K562 (cell line): ENCODE data around the gene CCR6. TPM values are rescaled to one million over a fixed set of nuclear protein-coding genes. Genes with fewer than 3 reads are reported as not detected.

Source experiments
- ATAC-seq: fragments of 200-7000 bp; cut with Tn5 transposase; 3 replicates; pipeline ENCODE4 v1.9.1; 2020; ENCODE audit warnings: moderate library complexity
- BruUV-seq: library from RNA; stranded (reverse); fragments of 400-500 nt; replicated peaks from 2 replicates; lab custom pipeline; 2021; lab: Mats Ljungman, UMichigan
- CTCF ChIA-PET: fragments of 300-600 bp; formaldehyde crosslinking; extraction: SDS; loops from one replicate; lab custom pipeline; 2021; ENCODE audit warnings: low intra/inter-chr PET ratio; lab: Yijun Ruan, JAX
- POLR2A ChIA-PET: fragments of 300-600, 350-650 bp; sonication (Branson Sonifier 250); formaldehyde crosslinking; extraction: SDS; loops from one replicate; lab custom pipeline; 2021; ENCODE audit warnings: antibody characterized with exemption, inconsistent platforms; lab: Yijun Ruan, JAX
- DNase-seq, 4 experiments: peaks; one replicate each; pipeline versions ENCODE4 v3.0.0 to v3.0.0-alpha.2; 2011 to 2018; ENCODE audit warnings: low spot score in 3 of 4, mixed read lengths in 3 of 4; ENCODE audit errors: extremely low read depth in 1 of 4
- FAIRE-seq: peaks from 2 replicates; lab custom pipeline; 2011; peaks lifted over from hg19 to GRCh38; lab: Jason Lieb, UNC
- H2AFZ ChIP-seq: 2 replicates; pipeline ENCODE4 v1.6.0; 2011; ENCODE audit warnings: low read depth, low read length, control low read depth, inconsistent platforms
- H3K27ac ChIP-seq: fragments of 200-600 bp; 3 replicates; pipeline ENCODE4 v1.8.0; 2011; ENCODE audit warnings: low read depth, mild to moderate bottlenecking, control low read depth, inconsistent platforms, low read length, moderate library complexity, mixed read lengths; ENCODE audit errors: extremely low read depth
- H3K27me3 ChIP-seq, 2 experiments: fragments of 300-600 bp in 1 of 2; 2 replicates in 1 of 2; 3 replicates in 1 of 2; pipeline versions ENCODE4 v1.6.0 to v1.8.0; 2011; ENCODE audit warnings: inconsistent platforms in 2 of 2, low read length in 2 of 2, mild to moderate bottlenecking in 1 of 2, mixed read lengths in 1 of 2, moderate library complexity in 1 of 2; ENCODE audit not compliant: control insufficient read depth in 2 of 2, insufficient read depth in 2 of 2
- H3K36me3 ChIP-seq: fragments of 300-600 bp; 3 replicates; pipeline ENCODE4 v1.8.0; 2011; ENCODE audit warnings: mild to moderate bottlenecking, low read length, inconsistent platforms; ENCODE audit not compliant: control insufficient read depth, insufficient read depth
- H3K4me1 ChIP-seq, 2 experiments: fragments of 200-600 bp in 1 of 2; replicated peaks in 1 of 2; 2 replicates in 1 of 2; 3 replicates in 1 of 2; pipeline versions ENCODE4 v1.5.1 to v1.8.0; 2011; ENCODE audit warnings: inconsistent platforms in 2 of 2, low read length in 2 of 2, mild to moderate bottlenecking in 1 of 2, mixed read lengths in 1 of 2, moderate library complexity in 1 of 2; ENCODE audit not compliant: control insufficient read depth in 2 of 2, insufficient read depth in 2 of 2
- H3K4me2 ChIP-seq: 2 replicates; pipeline ENCODE4 v1.6.1; 2011; ENCODE audit warnings: low read length, control low read depth, inconsistent platforms, mixed read lengths; ENCODE audit not compliant: insufficient read depth
- H3K4me3 ChIP-seq: fragments of 200-600 bp; sonication (generic), shearing (Covaris generic); 2 replicates; pipeline ENCODE4 v1.5.1; 2016; ENCODE audit warnings: control low read depth, inconsistent platforms
- H3K79me2 ChIP-seq: fragments of 200-600 bp; 3 replicates; pipeline ENCODE4 v1.8.0; 2011; ENCODE audit warnings: low read length, inconsistent platforms; ENCODE audit not compliant: control insufficient read depth, insufficient read depth
- H3K9ac ChIP-seq, 2 experiments: 2 replicates each; pipeline versions ENCODE4 v1.6.0 to v1.6.1; 2011; ENCODE audit warnings: low read depth in 2 of 2, low read length in 2 of 2, control low read depth in 1 of 2, inconsistent platforms in 1 of 2, mild to moderate bottlenecking in 1 of 2, mixed read lengths in 1 of 2; ENCODE audit not compliant: insufficient read depth in 1 of 2
- H3K9me1 ChIP-seq: one replicate; pipeline ENCODE4 v1.6.0; 2011; ENCODE audit warnings: inconsistent platforms, mild to moderate bottlenecking, low read length, moderate library complexity; ENCODE audit not compliant: control insufficient read depth, insufficient read depth
- H3K9me3 ChIP-seq: replicated peaks from 2 replicates; pipeline ENCODE4 v1.5.1; 2011; ENCODE audit warnings: low read depth, low read length, inconsistent platforms; ENCODE audit not compliant: control insufficient read depth, insufficient read depth
- H4K20me1 ChIP-seq: replicated peaks from 2 replicates; pipeline ENCODE4 v1.6.1; 2011; ENCODE audit warnings: low read length, inconsistent platforms, mixed read lengths; ENCODE audit not compliant: control insufficient read depth, insufficient read depth
- C11orf30 ChIP-seq: fragments of 450-650 bp; IDR thresholded peaks from 2 replicates; pipeline ENCODE4 v1.6.1; 2016; ENCODE audit warnings: low read depth, mild to moderate bottlenecking
- JUN ChIP-seq, 2 experiments: sonication (generic) in 1 of 2; formaldehyde crosslinking in 1 of 2; IDR thresholded peaks; 2 replicates each; pipeline versions ENCODE4 v1.6.1 to v1.8.0; 2012 to 2022; ENCODE audit warnings: borderline replicate concordance in 2 of 2, mild to moderate bottlenecking in 2 of 2, improper control_type of control experiment in 1 of 2, low read depth in 1 of 2, low read length in 1 of 2, missing genetic modification reagents in 1 of 2
- SPI1 ChIP-seq: IDR thresholded peaks from 2 replicates; pipeline ENCODE4 v1.6.1; 2011; ENCODE audit warnings: low read depth, low read length, control low read depth, borderline replicate concordance
- WHSC1 ChIP-seq: IDR thresholded peaks from one replicate; pipeline ENCODE4 v1.6.1; 2012; ENCODE audit warnings: low read length, control low read depth, inconsistent platforms
- WGBS: fragments of 100-300 bp; shearing (Covaris generic); methylation state at CpG from one replicate; pipeline ENCODE4 v1.1.6; 2016; ENCODE audit warnings: low coverage, mixed read lengths; ENCODE audit not compliant: insufficient coverage; ENCODE audit errors: missing lambda C conversion rate; 5-methylcytosine and 5-hydroxymethylcytosine counted together
- in situ Hi-C: fragments of 300-500 bp; cut with MboI; formaldehyde crosslinking; loops from 4 replicates; pipeline ENCODE4 v1.15.0; 2018; ENCODE audit warnings: inconsistent platforms, mixed read lengths
- intact Hi-C: fragments of 100-400 bp; cut with micrococcal nuclease; formaldehyde crosslinking; loops from 2 replicates; pipeline ENCODE4 v1.14.2; 2022
- polyA plus RNA-seq, 8 experiments: library from polyadenylated mRNA; depleted of rRNA in 4 of 8; stranded (reverse) in 5 of 8; unstranded in 3 of 8; fragments of >200 nt; fragmentation: Nextera tagmentation in 2 of 8; fragmentation: Illumina TruSeq in 1 of 8; extraction: Ambion mirVana in 2 of 8; extraction: Trizol in 1 of 8; gene quantifications; 2 replicates each; pipeline versions ENCODE4 v1.2.1 to v1.2.3, GENCODE V29; 2011 to 2014; ENCODE audit warnings: inconsistent platforms in 1 of 8, missing spikeins in 1 of 8
- total RNA-seq, 7 experiments: library from RNA; depleted of rRNA in 6 of 7; stranded (reverse); fragments of >200 nt in 6 of 7; fragmentation: Illumina TruSeq in 2 of 7; extraction: Trizol in 2 of 7; gene quantifications; 2 replicates each; pipeline versions ENCODE4 v1.2.1 to v1.2.3, GENCODE V29; 2011 to 2021; ENCODE audit warnings: low replicate concordance in 1 of 7

CCR6 gene
- total and polyA plus RNA-seq, 9 of the 15 experiments (the other 6 are each of a cell fraction or from before 2014, with no cell fraction given), result not detected

GRCh38 chr6:167116109-167116837 is 6.6 kb upstream of the CCR6 start:
- H3K9me1 ChIP-seq, result no peaks in the 10 kb centered on the region
- intact Hi-C loops, result no loop called here
- H3K4me1 ChIP-seq, result no peaks in the 10 kb centered on the region
- 3% methylated on average over 24 of the region's 25 CpGs for WGBS
- H4K20me1 ChIP-seq, result no peaks in the 10 kb centered on the region; the same call in 1 of the 2 replicates
- peaks cover 2% of the 10 kb centered on the region; the same call in 1 of the 2 replicates for H3K9me3 ChIP-seq
- no peak overlapping the region for H3K4me3 ChIP-seq
- no peak overlapping the region for H2AFZ ChIP-seq
- TF ChIP-seq C11orf30 (no peak), SPI1 (0 out of 2 replicates have a peak, but pooled peaks have one; percentile 18)
- no peaks in the 10 kb centered on the region for H3K79me2 ChIP-seq
- no peak overlapping the region for H3K27ac ChIP-seq
- no peak for ATAC-seq
- BruUV-seq, result no TSS peak
- H3K9ac ChIP-seq, result no peak overlapping the region
- DNase-seq, result no peak
- no peak overlapping the region for H3K4me2 ChIP-seq
- H3K36me3 ChIP-seq, result no peaks in the 10 kb centered on the region
- in situ Hi-C loops, result no loop called here
- peaks cover 18 to 55% of the 10 kb centered on the region in 2 experiments for H3K27me3 ChIP-seq
- CTCF ChIA-PET, result no interaction called here
- POLR2A ChIA-PET, result interaction anchor here (0.5 kb wide), 1 partner anchor 637 kb away, joined by 4 read pairs; no protein-coding TSS in a partner anchor
- FAIRE-seq, result no peak

GRCh38 chr6:167116838-167117228 is 6.1 kb upstream of the CCR6 start:
- WGBS, result 3% methylated on average over 10 of the region's 14 CpGs
- Histone ChIP-seq H3K4me2 (no peak overlapping the region), H4K20me1 (no peaks in the 10 kb centered on the region; the same call in 1 of the 2 replicates), H3K79me2 (no peaks in the 10 kb centered on the region), H2AFZ (no peak overlapping the region), H3K9ac (no peak overlapping the region), H3K9me1 (no peaks in the 10 kb centered on the region), H3K27me3 (peaks cover 17 to 57% of the 10 kb centered on the region in 2 experiments), H3K4me3 (no peak overlapping the region), H3K27ac (no peak overlapping the region), H3K9me3 (peaks cover 2% of the 10 kb centered on the region; the same call in 1 of the 2 replicates), H3K36me3 (no peaks in the 10 kb centered on the region), H3K4me1 (no peaks in the 10 kb centered on the region)
- BruUV-seq, result no TSS peak
- TF ChIP-seq WHSC1, result no peak
- TF ChIP-seq JUN (IDR thresholded peaks at IDR 0.05; ENCODE audit: borderline replicate concordance, low read depth, low read length), result no peak
- no peak for TF ChIP-seq JUN (CRISPR knock-in tag; IDR thresholded peaks at IDR 0.05; ENCODE audit: borderline replicate concordance)
- ChIA-PET CTCF (no interaction called here), POLR2A (interaction anchor here (0.5 kb wide), 1 partner anchor 637 kb away, joined by 4 read pairs; no protein-coding TSS in a partner anchor)
- ATAC-seq (no peak), DNase-seq (no peak), FAIRE-seq (no peak)
- in situ Hi-C loops (no loop called here), intact Hi-C loops (no loop called here)
